ENCODE results near the gene SP4. TPM values are rescaled to one million over a fixed set of nuclear protein-coding genes. Genes with fewer than 3 reads are reported as not detected.

Gene SP4
- total and polyA plus RNA-seq, 2 donors (not counting 1 experiment from before 2014, with no cell fraction given) = 7.1 to 42.4 TPM

DNA sequence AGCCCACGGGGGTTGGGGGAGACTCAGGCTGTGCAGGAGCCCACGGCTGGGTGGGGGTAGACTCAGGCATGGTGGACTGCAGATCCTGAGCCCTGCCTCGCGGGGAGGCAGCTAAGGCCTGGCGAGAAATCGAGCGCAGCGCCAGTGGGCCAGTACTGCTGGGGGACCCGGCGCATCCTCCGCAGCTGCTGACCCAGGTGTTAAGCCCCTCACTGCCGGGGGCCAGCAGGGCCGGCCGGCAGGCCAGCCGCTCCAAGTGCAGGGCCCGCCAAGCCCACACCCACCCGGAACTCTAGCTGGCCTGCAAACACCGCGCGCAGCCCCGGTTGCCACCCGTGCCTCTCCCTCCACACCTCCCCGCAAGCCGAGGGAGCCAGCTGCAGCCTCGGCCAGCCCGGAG, 33.4 kb downstream of the SP4 start:
- Histone ChIP-seq H3K4me2 (replicated peaks; ENCODE audit: low read depth, low read length, poor library complexity, severe bottlenecking) (no peak overlapping the region), H3K27me3 (replicated peaks in 1 of 4; ENCODE audit: control extremely low read depth in 1 of 4, control insufficient read depth in 3 of 4, insufficient read depth in 4 of 4, low read length in 3 of 4) (no peaks in the 10 kb centered on the region), H3K4me1 (ENCODE audit: control insufficient read depth in 2 of 2, insufficient read depth in 2 of 2, low read length in 2 of 2) (peaks cover 0 to 3% of the 10 kb centered on the region in 2 donors), H3K9ac (ENCODE audit: low read length) (no peak overlapping the region), H2AFZ (ENCODE audit: insufficient read depth, low read depth, low read length, poor library complexity, severe bottlenecking) (no peak overlapping the region), H3K36me3 (replicated peaks in 1 of 2; ENCODE audit: control extremely low read depth in 1 of 2, control insufficient read depth in 1 of 2, extremely low read depth in 1 of 2, insufficient read depth in 2 of 2, low read length in 1 of 2) (peaks cover 9 to 32% of the 10 kb centered on the region in 2 experiments), H3K27ac (ENCODE audit: low read length in 2 of 2) (no peak overlapping the region), H3K79me2 (ENCODE audit: control insufficient read depth, insufficient read depth, low read length) (peaks cover 37% of the 10 kb centered on the region), H3K9me3 (ENCODE audit: control extremely low read depth in 1 of 3, control insufficient read depth in 2 of 3, insufficient read depth in 1 of 3, low read length in 2 of 3) (peaks cover 0 to 15% (median 0%) of the 10 kb centered on the region in 3 donors), H3K4me3 (ENCODE audit: control extremely low read depth in 1 of 5, extremely low read depth in 1 of 5, insufficient read depth in 1 of 5, low read depth in 2 of 5, low read length in 4 of 5) (no peak overlapping the region), H4K20me1 (ENCODE audit: control insufficient read depth, insufficient read depth, low read length, poor library complexity, severe bottlenecking) (peaks cover 30% of the 10 kb centered on the region)
- Mint-ChIP-seq H3K4me3 (no peak overlapping the region), H3K9me3 (ENCODE audit: insufficient read depth) (no peaks in the 10 kb centered on the region), H3K27ac (no peak overlapping the region), H3K27me3 (no peaks in the 10 kb centered on the region), H3K4me1 (peaks cover 24% of the 10 kb centered on the region)
- POLR2A ChIA-PET = no interaction called here
- no peak for DNase-seq
- CTCF ChIA-PET = interaction anchor here (1.0 to 1.1 kb wide), 2 partner anchors 11 to 180 kb away, joined by 3 to 4 read pairs; no protein-coding TSS in a partner anchor
- intact Hi-C loops (cut with micrococcal nuclease) = no loop called here
- 94% methylated on average over 26 of the region's 26 CpGs for WGBS (ENCODE audit: insufficient coverage)
- TF ChIP-seq, protein P1, sequence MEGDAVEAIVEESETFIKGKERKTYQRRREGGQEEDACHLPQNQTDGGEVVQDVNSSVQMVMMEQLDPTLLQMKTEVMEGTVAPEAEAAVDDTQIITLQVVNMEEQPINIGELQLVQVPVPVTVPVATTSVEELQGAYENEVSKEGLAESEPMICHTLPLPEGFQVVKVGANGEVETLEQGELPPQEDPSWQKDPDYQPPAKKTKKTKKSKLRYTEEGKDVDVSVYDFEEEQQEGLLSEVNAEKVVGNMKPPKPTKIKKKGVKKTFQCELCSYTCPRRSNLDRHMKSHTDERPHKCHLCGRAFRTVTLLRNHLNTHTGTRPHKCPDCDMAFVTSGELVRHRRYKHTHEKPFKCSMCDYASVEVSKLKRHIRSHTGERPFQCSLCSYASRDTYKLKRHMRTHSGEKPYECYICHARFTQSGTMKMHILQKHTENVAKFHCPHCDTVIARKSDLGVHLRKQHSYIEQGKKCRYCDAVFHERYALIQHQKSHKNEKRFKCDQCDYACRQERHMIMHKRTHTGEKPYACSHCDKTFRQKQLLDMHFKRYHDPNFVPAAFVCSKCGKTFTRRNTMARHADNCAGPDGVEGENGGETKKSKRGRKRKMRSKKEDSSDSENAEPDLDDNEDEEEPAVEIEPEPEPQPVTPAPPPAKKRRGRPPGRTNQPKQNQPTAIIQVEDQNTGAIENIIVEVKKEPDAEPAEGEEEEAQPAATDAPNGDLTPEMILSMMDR (IDR thresholded peaks at IDR 0.05) = no peak
- TF ChIP-seq EZH2 (IDR thresholded peaks at IDR 0.05; ENCODE audit: borderline replicate concordance, insufficient read depth, low read depth, low read length, poor library complexity, severe bottlenecking) = no peak
- no peak for ATAC-seq (ENCODE audit: low read depth)

- Histone ChIP-seq H3K4me3 (ENCODE audit: control extremely low read depth in 1 of 5, extremely low read depth in 1 of 5, insufficient read depth in 1 of 5, low read depth in 2 of 5, low read length in 4 of 5) (no peak overlapping the region), H3K27me3 (replicated peaks in 1 of 4; ENCODE audit: control extremely low read depth in 1 of 4, control insufficient read depth in 3 of 4, insufficient read depth in 4 of 4, low read length in 3 of 4) (no peaks in the 10 kb centered on the region), H3K4me2 (replicated peaks; ENCODE audit: low read depth, low read length, poor library complexity, severe bottlenecking) (no peak overlapping the region), H3K9ac (ENCODE audit: low read length) (no peak overlapping the region), H3K9me3 (ENCODE audit: control extremely low read depth in 1 of 3, control insufficient read depth in 2 of 3, insufficient read depth in 1 of 3, low read length in 2 of 3) (peaks cover 0 to 13% (median 0%) of the 10 kb centered on the region in 3 donors), H3K79me2 (ENCODE audit: control insufficient read depth, insufficient read depth, low read length) (peaks cover 36% of the 10 kb centered on the region), H3K4me1 (ENCODE audit: control insufficient read depth in 2 of 2, insufficient read depth in 2 of 2, low read length in 2 of 2) (peaks cover 0 to 3% of the 10 kb centered on the region in 2 donors), H3K36me3 (replicated peaks in 1 of 2; ENCODE audit: control extremely low read depth in 1 of 2, control insufficient read depth in 1 of 2, extremely low read depth in 1 of 2, insufficient read depth in 2 of 2, low read length in 1 of 2) (peaks cover 8 to 27% of the 10 kb centered on the region in 2 experiments), H3K27ac (ENCODE audit: low read length in 2 of 2) (no peak overlapping the region), H2AFZ (ENCODE audit: insufficient read depth, low read depth, low read length, poor library complexity, severe bottlenecking) (no peak overlapping the region), H4K20me1 (ENCODE audit: control insufficient read depth, insufficient read depth, low read length, poor library complexity, severe bottlenecking) (peaks cover 29% of the 10 kb centered on the region)
- H3K27me3 Mint-ChIP-seq = no peaks in the 10 kb centered on the region
- ChIA-PET POLR2A (no interaction called here), CTCF (interaction anchor here (0.9 to 1.0 kb wide), 2 partner anchors 27 to 206 kb away, joined by 3 to 5 read pairs; no protein-coding TSS in a partner anchor)
- TF ChIP-seq EZH2 (IDR thresholded peaks at IDR 0.05; ENCODE audit: borderline replicate concordance, insufficient read depth, low read depth, low read length, poor library complexity, severe bottlenecking) = no peak
- TF ChIP-seq, protein P1 (IDR thresholded peaks at IDR 0.05) = no peak
- H3K9me3 Mint-ChIP-seq (ENCODE audit: insufficient read depth) = no peaks in the 10 kb centered on the region
- intact Hi-C loops (cut with micrococcal nuclease) = no loop called here
- no peak overlapping the region for H3K4me3 Mint-ChIP-seq
- peaks cover 24% of the 10 kb centered on the region for H3K4me1 Mint-ChIP-seq
- ATAC-seq (ENCODE audit: low read depth) (no peak), DNase-seq (no peak)
- no peak overlapping the region for H3K27ac Mint-ChIP-seq
- WGBS (ENCODE audit: insufficient coverage) = 81% methylated on average over 2 of the region's 3 CpGs
These were observed 34.2 kb downstream of the SP4 start for GRCh38 chr7:21462081-21462480.

Data from B cell (primary cell).